Stimulated activated CD8-positive, alpha-beta memory T cell treated with anti-CD3 and anti-CD28 coated beads, Interleukin-4, amount 100 ng/mL, for 4 hours (primary cell): ENCODE results near the gene PTBP1.

Experiments used
- DNase-seq, 2 donors: peaks; one replicate each; pipeline ENCODE4 v3.0.0-alpha.2; 2020; ENCODE audit warnings: low read depth in 2 of 2, low spot score in 1 of 2

Gene PTBP1

GRCh38 chr19:772063-772462, 25.2 kb upstream of the PTBP1 start:
- no peak for DNase-seq

- DNase-seq = no peak
Measured at GRCh38 chr19:772730-773436, 24.4 kb upstream of the PTBP1 start.

- DNase-seq = no peak
Measured at GRCh38 chr19:776549-776948, 20.7 kb upstream of the PTBP1 start.

DNA sequence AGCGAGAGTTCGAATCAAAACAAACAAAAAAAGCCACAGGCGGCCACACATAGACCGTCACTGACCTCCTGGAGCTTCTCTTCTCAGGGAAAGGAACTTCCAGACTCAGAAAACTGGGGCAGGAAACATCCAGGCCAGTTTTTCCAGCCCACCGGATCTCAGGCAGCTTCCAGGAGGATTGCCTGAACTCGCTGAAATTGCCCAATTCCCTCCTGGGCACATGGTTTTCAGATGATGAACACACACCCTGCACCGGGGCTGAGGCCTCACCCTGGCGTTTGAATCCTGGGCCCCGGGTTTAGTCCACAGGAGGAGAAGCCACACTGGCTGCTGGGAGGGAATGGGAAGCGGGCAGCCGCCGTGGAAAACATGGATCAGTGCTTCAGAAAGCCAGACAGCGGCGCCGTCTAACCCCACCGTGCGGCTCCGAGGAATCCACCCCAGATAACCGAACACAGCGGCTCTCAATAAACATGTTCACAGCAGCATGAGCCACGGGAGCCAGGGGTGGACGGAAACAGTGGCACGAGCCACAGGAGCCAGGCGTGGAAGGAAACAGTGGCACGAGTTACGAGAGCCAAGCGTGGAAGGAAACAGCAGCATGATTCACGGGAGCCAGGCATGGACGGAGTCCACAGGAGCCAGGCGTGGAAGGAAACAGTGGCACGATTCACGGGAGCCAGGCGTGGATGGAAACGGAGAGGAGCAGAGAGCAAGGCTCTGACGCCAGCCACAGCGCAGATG, 18.2 kb upstream of the PTBP1 start:
- DNase-seq = no peak

DNA sequence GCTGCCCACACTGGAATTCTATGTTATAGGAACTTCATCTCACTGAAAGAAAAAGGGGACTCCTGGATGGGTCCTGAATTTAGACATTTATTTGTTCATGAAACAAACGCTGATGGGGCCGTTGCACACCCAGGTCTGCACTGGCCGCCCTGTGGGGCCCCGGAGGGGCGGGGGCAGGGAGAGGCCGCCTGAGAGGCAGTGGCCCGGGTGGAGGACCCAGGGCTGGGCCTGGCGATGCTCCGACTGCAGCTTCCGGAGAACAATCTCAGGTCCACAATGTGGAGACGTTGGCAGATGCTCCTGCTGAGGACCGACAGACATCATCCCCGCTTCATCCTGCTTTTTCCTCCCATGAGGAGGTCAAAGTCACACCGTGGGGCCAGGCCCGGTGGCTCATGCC, 16.3 kb upstream of the PTBP1 start:
- DNase-seq = no peak

DNA sequence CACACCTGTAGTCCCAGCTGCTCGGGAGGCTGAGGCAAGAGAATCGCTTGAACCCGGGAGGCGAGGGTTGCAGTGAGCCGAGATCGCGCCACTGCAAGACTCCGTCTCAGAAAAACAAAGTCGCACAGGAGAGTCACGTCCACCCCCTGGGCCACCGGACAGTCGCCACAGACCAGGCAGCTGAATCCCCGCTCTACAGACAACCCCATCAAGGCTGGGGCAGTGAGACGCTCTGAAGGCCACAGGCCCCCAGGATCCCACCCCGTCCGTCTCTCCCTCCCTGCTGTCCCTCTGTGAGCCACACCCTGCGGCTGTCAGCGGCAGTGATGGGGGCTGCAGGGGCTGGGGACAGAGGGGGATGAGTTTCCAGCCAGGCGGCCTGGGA, 15.5 kb upstream of the PTBP1 start:
- no peak for DNase-seq

GRCh38 chr19:782185-782877, 14.9 kb upstream of the PTBP1 start:
- DNase-seq = no peak

- DNase-seq = no peak
Measured at GRCh38 chr19:782878-783668, 14.2 kb upstream of the PTBP1 start.

- DNase-seq = no peak
Measured at GRCh38 chr19:784541-784940, 12.7 kb upstream of the PTBP1 start.

DNA sequence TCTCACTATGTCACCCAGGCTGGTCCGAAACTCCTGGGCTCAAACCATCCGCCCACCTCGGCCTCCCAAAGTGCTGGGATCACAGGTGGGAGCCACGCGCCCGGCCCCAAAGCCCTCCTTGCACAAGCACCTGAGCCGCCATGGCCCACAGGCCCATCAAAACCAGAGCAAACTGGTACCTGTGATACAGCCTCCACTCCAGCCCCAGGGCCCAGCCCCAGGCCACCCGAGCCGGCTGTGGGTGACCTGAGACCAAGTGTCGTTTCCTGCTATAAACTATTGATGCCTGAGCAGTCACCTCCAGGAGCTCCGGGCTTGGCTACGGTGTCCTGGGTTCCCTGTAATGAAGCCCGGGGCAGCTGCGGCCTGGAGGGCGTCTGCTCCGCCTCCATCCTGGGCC, 9.7 kb upstream of the PTBP1 start:
- no peak for DNase-seq

GRCh38 chr19:788686-788982, 8.6 kb upstream of the PTBP1 start:
- no peak for DNase-seq

DNA sequence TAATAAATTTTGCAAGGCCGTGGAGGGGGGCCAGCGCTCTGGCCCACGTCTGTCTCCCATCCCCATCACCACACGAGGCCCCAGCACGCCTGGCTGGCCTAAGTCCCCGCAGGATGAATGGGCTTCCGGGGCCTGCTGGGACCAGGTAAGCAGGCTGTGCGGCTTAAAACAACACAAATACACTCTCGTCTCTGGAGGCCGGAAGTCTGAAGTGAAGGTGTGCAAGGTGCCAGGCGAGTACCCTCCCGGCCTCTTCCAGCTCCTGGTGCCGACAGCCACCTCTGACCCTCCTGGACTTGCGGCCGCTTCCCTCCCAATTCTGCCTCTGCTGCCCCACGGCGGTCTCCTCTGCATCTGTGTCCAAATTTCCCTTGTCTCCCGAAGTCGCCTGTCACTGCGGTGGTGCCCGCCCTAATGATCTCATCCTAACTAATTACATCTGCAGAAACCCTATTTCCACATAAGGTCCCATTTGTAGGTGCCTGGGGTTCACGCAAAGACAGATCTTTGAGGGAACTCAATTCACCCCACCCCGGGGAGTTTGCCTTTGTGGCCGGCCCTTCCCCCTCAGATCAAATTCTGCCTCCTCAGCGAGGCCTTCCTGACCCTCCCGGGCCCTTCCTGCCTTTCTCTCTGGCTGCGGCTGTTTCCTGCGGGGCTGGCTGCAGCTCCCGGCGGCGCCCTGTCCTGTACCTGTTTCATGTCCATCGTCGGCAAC, 8.1 kb upstream of the PTBP1 start:
- no peak for DNase-seq

- DNase-seq = no peak
Measured at GRCh38 chr19:789701-790060, 7.6 kb upstream of the PTBP1 start.

- DNase-seq = no peak
Measured at GRCh38 chr19:791007-791566, 6.2 kb upstream of the PTBP1 start.

DNA sequence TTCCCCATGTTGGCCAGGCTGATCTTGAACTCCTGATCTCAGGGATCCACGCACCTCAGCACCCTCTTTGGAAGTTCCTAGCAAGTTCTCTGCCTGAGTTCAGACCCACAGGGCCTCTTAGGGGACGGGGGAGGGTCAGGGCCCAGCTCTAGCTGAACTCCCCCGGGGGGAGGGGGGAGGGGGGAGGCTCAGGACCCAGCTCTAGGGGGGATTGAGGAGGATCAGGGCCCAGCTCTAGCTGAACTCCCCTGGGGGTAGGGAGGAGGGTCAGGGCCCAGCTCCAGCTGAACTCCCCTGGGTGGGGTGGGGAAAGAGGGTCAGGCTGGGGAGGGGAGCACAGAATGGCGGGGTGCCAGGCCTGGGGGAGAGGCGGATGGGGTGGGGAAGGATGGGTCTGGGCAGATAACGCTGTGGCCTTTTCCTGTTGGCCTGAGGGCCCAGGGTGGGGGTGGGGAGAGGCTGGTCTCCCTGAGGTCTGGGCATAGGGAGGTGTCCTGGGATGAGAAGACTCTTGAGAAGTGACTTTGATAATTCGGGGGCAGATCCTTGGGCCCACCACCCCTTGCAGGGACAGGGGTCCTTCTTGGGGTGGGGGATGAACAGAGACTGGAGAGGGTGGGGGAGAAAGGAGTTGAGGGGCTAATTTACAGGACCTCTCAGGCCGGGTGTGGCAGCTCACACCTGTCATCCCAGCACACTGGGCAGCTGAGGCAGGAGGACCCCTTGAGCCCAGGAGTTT, 5.5 kb upstream of the PTBP1 start:
- DNase-seq = no peak

DNA sequence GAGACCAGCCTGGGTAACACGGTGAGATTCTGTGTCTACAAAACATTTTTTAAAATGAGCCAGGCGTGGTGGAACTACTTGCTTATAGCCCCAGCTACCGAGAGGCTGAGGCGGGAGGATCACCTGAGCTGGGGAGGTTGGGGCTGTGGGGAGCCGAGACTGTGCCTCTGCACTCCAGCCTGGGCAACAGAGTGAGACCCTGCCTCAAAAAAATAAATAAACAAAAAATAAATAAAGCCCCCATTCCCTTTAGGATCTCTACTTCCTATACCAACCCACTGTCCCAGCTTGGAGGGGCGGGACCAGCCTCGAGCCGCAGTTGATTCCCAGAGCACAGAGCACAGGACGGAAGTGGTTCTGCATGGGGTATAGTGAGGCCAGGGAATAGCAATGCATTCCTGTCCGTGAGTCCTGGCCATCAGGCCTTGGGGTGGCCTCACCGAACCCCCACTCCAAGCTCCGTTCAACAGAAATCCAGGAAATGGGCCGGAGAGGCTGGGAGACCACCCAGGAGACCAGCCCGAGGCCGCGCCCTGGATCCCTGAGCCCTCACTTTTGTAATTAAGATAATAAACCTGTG, 4.9 kb upstream of the PTBP1 start:
- no peak for DNase-seq

DNA sequence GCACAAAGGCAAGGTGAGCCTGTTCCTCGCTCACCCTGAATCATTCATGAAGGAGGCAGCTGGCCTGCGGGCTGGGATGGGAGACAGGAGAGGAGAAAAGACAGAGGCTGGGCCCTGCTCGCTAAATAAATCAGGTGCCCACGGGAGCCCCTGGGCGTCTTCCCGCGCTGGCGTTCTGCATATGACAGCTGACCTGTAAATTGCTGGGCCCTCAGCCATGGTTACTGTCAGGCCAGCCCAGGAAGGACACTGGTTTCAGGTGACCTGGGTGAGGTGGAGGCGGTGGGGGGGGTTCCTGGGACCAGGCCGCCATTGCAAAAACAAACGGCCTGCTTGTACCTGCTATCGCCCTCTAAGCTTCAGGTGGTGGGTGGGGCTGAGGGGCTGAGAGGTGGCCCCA, 3.4 kb upstream of the PTBP1 start:
- no peak for DNase-seq

- DNase-seq = no peak
Measured at GRCh38 chr19:795073-795611, 2.1 kb upstream of the PTBP1 start.
